Measurements from ENCODE around the gene SDHA.
"Not testable (repeated sequence)": the region's sequence is repeated elsewhere in the genome, so short reads cannot be mapped to it uniquely, and the experiment has no call there.

DNA sequence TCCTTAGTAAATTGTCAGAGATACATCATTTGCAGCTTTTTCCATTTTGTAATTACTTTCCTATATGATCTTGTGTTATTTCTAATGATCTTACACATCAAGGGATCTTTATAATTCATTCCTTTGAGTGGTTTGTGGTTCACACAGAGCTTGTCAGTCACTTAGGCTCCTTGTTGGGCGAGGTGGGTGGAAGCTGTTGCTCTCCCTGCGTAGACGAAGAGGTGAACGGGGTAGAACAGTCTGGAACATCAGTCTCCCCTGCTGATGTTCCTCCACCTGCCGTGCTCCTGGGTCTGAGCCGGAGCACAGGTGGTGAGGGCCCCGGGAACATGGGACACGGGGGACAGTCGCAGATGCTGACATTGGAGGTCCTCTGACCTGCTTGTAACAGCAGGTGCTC is 17.4 kb downstream of the SDHA start:
- not testable (repeated sequence) for TF ChIP-seq CTCF (IDR thresholded peaks at IDR 0.05; ENCODE audit: insufficient read depth, low read depth, low read length); EZH2 (IDR thresholded peaks at IDR 0.05; ENCODE audit: insufficient read depth, low read length)

Data from astrocyte (in vitro differentiated cells and primary cell).